ENCODE data around the gene GIPC3.

The GIPC3 gene

GRCh38 chr19:3638208-3639193 is 53.2 kb downstream of the GIPC3 start:
- FAIRE-seq = no peak

GRCh38 chr19:3639479-3639878 is 54.2 kb downstream of the GIPC3 start:
- no peak for FAIRE-seq

- FAIRE-seq = no peak
Observed at GRCh38 chr19:3641515-3642269, 56.4 kb downstream of the GIPC3 start.

- FAIRE-seq = no peak
Observed at GRCh38 chr19:3642296-3642695, 57.0 kb downstream of the GIPC3 start.

Data from A204.1 (cell line).